GM19238 (cell line): ENCODE data around the gene PPDPF.
A peak's percentile ranks its signal among the peaks of the same experiment; 100 is the strongest.

ENCODE experiments used
- DNase-seq: peaks from one replicate; pipeline ENCODE4 v3.0.0; 2011; ENCODE audit warnings: low spot score; ENCODE audit not compliant: insufficient read length

Gene PPDPF

DNA sequence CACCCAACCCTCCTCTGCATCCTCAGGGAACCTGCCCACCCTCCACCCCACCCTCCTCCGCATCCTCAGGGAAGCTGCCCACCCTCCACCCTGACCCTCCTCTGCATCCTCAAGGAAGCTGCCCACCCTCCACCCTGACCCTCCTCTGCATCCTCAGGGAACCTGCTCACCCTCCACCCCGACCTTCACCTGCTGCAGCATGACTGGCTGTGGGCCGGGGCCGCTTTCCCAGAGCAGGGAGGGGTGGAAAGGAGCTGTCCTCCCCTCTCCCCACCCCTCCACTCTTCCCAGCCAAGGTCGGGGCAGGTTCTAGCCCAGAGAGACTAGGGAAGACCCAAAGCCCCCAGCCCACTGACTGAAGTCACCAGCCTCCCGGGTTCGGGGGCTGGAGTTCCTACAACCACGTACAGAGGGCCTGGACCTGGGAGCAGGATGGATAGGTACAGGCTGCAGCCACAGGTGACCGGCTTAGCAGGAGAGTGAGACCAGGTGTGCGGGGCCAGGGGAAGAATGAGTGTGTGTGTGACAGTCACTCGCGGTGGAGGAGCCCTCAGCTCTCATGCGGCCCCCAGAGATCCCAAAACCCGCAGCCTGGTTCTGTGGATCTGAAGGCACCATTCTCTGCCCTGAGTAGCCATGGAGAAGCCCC lies 33.3 kb upstream of the PPDPF start:
- no peak for DNase-seq

DNA sequence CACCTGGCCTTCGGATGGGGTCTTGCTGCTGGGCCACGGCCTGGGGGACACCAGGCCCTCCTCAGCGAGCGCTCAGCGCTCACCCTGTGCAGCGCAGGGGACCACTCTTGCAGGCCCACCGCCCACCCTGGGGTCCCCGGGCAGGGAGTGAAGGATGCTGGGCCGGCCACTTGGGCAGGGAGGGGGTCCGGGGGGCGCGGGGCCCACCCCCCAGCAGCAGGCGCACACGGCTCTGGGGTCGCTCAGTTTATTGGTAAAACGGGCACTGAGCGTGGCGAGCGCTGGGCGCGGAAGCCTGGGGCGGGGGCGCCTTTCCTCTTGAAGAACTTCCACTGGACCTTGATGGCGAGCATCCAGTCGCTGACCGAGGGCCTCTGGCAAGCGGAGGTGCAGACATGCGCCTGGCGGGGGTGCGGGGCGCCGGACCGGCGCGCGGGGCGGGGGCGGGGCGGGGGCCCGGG lies 32.8 kb upstream of the PPDPF start:
- no peak for DNase-seq

DNA sequence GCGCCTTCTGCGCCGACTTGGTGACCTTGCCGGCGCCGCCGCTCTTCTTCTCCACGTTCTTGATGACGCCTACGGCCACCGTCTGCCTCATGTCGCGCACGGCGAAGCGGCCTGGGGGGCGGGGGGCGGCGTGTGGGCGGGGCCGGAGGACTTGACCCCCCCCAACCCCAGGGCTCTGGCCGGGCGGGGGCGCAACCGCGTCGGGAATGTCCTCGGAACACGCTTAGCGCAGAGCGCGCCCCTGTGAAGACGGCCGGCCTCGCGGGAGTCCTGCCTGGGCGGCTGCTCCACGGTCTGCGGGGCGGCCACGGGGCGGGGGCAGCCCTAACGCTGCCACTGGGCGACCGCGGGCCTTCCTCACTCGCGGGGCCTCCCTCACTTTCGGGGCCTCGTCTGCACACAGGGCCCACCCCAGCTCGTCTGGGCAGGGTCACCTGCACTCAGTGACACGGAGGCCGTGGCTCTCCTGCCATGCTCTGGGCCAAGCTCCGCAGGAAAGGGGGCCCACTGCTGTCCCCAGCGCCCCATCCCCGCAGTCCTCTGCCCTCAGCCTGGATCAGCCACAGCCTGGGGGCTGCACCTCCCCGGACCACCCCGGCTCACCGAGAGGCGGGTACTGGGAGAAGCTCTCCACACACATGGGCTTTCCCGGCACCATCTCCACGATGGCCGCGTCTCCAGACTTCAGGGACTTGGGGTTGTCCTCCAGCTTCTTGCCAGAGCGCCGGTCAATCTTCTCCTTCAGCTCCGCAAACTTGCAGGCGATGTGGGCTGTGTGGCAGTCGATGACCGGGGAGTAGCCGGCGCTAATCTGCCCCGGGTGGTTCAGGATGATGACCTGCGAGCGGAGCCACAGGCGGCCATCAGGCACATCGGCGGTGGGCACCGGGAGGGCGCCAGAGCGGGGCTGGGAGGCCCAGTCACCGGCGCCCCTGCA lies 32.0 kb upstream of the PPDPF start:
- no peak for DNase-seq

DNA sequence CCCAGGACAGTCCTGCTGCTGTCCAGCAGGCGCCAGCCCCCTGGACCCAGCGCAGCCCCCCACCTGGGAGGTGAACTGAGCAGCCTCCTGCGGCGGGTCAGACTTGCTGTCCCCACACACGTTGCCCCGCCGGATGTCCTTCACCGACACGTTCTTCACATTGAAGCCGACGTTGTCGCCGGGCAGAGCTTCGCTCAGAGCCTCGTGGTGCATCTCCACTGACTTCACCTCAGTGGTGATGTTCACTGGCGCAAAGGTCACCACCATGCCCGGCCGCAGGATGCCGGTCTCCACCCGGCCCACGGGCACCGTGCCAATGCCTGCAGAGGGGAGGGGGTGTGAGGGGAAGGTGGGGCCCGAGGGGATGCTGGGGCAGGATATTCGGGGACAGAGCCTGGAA lies 30.1 kb upstream of the PPDPF start:
- no peak for DNase-seq

DNA sequence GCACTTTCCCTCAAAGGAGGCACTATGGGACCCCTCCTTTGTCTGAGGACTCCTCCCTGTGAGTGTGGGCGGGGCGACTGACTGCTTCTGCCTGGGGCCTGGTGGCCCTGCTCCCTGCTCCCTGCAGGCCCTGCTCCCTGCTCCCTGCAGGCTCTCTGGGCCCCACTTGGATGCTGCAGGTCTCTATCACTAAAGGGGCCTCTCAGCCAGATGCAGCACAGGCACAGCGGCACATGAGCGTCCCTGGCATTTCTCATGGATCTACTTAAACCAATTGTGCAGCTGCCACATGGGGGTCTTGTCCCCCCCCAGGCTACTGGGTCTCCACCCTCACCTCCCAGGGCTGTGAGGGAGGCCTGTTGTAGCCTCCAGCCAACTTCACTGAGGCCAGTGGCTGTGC lies 29.5 kb upstream of the PPDPF start:
- DNase-seq = no peak

DNA sequence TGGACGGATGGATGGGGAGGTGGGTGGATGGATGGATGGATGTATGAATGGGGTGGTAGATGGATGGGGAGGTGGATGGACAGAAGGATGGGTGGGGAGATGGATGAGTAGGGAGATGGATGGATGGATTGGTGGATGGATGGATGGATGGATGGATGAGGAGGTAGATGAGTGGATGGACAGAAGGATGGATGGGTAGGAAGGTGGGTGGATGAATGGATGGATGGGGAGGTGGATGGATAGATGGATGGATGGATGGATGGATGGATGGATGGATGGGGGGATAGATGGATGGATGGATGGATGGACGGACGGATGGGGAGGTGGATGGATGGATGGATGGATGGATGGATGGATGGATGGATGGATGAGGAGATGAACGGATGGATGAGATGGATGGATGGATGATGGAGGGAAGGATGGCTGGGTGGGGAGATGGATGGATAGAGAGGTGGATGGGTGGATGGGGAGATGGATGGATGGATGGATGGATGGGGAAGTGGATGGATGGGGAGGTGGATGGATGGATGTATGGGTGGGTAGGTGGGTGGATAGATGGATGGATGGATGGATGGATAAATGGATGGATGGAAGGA lies 28.8 kb upstream of the PPDPF start:
- no peak for DNase-seq

DNA sequence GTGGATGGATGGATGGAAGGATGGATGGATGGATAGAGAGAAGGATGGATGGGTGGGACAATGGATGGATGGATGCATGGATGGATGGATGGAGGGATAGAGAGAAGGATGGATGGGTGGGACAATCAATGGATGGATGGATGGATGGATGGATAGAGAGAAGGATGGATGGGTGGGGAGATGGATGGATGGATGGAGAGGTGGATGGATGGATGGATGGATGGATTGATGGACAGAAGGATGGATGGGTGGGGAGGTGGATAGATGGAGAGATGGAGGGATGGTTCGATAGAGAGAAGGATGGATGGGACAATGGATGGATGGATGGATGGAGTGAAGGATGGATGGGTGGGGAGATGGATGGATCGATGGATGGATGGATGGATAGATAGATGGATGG lies 28.0 kb upstream of the PPDPF start:
- DNase-seq = no peak

DNA sequence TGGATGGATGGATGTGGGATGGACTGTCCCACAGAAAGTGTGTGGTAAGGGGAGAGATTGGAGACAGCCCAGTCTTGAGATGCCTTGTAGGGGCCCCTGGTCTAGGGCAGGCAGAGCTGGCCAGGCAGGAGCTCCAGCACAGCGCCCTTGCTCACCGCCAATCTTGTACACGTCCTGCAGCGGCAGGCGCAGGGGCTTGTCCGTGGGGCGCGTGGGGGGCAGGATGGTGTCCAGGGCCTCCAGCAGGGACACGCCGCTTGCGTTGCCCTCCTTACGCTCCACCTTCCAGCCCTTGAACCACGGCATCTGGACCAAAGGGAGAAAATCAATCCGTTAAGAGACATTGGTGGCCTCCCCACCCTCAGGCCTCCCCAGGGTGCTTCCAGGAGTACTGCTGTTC lies 27.6 kb upstream of the PPDPF start:
- no peak for DNase-seq

DNA sequence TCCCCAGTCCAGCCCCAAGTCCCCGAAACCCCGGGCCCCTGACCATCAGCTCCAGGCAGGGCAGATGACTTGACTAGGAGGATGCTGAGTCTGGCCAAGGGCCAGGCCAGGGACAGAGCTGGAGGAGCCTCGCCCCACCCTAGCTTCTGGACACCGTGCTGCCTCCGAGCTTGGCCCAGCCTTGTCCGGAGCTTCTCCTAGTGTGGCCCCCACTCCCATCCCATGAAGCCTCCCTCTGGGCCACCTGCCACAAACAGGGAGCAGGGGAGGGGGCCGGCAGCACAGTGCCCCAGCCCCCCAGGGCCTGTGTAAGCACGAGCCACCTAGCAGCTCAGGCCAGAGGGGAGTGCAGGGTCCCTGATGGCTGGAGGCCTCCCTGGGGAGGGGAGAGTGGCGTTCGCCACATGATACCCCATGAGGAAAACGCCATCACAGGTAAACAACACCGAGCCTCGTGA lies 27.0 kb upstream of the PPDPF start:
- DNase-seq = no peak

DNA sequence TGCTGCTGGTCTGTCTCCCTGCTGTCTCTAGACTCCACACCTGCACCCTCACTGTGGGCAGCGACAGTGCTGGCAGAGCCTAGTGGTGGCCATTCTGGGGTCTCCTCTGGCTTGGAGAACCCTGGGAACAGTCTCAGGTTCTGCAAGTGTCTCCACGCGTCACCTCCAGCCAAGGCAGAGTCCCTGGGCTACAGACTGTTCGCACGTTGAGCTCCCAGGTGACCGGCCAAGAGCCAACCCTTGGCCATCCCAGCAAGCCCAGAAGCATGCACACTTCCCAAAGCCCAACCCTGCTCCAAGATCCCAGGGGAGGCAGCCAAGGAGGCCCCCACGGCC lies 26.5 kb upstream of the PPDPF start:
- no peak for DNase-seq

DNA sequence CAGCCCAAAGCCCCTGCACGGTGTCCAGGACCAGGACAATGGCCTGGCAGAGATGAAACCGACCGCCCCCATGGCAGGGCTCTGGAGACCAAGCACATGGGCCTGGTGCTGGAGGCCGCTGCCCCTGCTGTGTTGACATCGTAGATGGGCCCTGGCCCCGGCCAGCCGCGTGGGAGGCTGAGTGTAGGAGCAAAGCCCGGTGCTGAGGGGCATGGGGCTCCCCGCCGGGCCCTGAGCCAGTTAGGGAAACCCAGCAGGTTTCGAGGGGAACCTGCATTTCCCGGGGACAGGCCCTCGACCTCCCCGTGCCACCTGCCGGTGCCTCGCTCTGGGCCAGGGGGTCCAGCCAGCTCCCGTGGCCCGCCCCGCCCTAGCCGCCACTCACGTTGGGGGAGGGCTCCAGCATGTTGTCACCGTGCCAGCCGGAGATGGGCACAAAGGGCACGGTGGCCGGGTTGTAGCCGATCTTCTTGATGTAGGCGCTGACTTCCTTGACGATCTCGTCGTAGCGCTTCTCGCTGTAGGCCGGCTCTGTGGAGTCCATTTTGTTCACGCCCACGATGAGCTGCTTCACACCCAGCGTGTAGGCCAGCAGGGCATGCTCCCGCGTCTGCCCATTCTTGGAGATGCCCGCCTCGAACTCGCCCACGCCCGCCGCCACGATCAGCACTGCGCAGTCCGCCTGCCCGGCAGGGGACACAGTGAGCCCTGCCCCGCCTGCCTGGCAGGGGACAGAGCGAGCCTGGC lies 26.0 kb upstream of the PPDPF start:
- DNase-seq = no peak

DNA sequence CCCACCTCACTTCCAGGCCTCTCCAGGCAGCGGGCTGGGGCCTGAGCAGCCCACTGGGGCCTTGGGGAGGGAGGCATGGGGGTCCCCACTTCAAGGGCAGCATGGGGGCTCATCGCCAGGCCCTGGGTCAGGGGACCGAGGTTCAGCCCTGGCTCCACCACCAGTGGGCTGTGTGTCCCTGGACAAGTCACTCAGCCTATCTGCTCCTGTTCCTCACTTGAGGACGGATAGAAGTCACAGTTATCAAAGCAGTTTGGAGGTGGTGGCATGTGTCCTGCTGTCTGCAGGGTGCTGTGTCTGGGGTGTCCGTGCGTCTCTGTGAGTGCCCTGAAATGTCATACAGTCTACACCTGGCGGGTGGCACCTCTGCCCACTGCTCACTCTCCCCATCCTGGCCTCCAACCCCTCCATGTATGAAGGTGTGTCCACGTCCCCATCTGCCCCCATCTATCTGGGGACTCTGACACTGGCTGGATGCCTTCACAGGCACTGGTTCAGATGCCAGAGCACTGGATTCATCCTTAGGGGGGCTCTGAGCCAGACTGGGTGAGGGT lies 25.3 kb upstream of the PPDPF start:
- no peak for DNase-seq

DNA sequence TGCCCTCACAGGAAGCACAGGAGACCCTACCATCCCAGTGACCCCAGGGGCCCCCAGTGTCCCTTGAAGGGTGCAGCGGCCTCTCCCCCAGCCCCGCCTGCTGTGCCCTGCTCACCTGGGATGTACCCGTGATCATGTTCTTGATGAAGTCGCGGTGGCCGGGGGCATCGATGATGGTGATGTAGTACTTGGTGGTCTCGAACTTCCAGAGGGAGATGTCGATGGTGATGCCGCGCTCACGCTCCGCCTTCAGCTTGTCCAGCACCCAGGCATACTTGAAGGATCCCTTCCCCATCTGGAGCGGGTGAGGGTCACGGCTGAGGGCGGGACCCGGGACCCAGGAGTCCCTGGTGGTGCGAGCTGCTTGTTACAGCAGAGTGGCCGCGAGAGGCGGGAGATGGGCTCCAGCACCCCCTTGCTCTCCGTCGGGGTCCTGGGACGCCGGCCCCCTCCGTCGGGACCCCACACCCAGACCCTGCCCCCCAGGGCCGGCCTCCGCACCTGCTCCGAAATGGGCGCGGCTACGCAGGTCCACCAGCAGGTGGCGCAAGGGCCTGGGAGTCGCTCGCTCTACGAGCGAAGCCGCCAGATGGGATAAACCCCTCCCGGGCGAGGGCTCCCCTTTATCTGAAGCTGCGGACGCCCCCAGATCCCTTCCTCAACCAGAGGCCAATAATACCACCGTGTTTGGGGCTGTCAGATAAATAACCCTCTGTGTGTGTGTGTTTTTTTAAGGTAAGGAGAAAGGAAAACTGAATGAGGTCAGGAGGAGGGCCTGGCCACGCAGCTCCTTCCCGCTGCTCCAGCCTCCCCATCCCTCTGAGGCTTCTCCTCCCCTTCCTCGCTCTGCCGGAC lies 24.6 kb upstream of the PPDPF start:
- peak; percentile 88 for DNase-seq

DNA sequence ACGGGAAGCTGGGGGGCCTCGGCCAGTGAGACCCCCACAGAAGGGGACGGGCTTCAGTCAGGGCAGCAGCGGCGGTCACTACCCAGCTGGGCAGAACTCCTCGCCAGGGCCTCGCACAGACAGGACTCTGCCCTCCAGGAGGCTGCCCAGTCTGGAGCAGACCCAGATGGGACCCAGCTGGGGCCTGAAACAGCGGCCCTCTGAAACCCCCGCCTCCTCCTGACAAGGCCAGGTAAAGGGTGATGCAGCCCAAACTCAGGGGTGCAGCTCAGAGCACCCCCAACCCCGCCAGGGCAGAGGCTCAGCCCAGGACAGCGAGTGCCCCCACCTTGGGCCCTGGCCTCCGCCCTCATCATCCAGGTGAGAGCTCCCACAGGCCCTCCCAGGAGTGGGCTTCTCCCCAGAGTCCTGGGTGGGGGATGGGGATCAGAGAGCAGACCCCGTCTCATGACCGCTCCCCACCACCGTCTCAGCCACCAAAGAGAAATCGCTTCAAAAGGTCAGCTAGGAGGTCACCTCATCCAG lies 23.9 kb upstream of the PPDPF start:
- DNase-seq = no peak

DNA sequence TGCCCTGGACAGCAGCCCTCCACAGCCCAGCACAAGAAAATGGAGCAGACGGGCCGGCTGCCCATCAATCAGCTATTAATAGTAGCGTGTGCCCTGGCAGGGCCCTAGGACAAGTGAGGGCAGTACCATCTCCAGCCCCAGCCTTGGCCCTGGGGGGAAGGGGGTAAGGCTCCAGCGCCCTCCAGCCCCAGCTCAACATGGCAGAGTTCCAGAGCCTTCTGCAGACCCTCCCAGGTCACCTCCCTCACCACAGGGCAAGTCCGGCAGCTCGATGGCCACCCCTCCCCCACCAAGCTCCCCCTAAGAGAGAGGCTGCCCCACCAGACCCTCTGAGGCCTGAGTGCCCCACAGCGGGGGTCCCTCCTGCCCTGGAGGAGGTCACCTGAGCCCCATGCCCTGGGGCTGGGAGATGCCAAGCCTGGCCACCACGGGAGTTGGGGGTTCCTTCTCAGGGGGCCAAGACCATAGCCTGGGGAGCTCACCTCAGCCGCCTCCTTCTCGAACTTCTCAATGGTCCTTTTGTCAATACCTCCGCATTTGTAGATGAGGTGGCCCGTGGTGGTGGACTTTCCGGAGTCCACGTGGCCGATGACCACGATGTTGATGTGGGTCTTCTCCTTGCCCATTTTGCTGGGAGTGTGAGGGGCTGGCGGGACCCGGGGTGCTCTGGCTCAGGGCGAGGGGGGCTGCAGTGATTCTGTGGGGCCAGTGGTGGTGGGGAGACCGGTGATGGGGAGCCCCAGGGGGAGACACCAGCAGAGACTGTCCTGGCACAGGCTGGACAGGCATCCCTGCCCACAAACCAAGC lies 23.2 kb upstream of the PPDPF start:
- DNase-seq = no peak

DNA sequence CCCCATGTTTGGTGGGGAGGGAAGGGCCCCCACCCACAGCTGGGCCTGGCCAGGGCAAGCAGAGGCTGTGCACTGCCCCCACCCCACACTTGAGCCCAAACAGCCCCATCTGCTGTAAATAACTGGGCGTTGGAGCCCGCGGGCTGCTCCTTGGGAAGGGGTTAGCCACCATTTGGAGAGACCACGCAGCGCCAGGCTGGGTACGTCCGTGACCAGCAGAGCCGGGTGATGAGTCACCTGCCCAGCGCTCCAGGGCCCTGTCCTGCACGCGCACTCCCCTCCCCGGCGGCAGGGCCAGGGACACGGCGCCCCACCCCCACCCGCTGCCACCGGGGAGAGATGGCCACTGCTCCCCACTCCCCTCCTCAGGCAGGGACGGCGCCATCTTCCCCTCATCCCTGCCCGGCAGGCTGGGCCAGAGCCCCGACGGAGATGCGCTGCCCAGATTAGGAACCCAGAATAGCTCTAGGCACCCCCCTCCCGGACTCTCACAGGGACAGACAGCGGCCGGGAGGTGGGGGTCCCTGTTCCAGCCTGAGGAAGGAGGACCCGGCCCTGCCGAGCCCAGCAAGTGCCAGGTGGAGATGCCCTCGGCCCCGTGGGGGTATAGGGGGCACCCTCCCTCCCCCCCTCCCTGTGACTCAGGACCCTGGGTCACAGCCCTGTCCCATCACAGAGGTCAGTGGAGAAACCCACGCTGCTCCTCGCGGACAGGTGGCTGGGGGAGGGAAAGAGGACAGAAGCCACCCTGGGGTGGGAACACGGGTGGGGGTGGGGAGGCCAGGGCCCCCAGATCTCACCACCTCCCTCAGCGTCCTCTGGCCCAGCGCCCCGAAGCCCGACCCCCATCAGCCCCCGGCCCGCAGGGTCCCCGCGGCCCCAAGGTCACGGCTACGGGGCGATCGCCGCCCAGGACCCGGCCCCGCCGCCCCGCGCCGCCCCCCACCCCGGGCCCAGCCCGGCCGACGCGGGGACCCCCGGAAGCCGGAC lies 22.3 kb upstream of the PPDPF start:
- DNase-seq = no peak

DNA sequence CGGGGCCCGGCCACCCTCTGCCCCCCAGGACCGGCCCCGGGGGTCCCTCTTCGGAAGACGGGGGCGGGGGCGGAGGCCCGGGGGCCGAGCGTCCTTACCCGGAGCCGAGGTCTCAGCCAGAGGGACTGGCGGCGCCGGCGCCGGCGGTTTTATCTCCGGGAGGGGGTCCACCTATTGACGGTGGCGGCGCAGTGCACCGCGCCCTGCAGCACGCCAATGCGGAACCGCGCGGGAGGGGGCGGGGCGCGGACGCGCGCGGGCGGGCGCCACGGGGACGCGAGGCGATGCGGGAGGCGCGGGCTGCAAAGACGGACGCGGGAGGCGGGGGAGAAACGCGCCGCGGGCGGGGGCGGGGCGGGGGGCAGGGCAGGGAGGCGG lies 21.6 kb upstream of the PPDPF start, which contains the start of gene EEF1A2:
EEF1A2 (minus strand) TSS at position 124 of the 378 bp plus-strand sequence. CDS start 1,320 bp downstream, outside the sequence.
- DNase-seq = peak; percentile 39

DNA sequence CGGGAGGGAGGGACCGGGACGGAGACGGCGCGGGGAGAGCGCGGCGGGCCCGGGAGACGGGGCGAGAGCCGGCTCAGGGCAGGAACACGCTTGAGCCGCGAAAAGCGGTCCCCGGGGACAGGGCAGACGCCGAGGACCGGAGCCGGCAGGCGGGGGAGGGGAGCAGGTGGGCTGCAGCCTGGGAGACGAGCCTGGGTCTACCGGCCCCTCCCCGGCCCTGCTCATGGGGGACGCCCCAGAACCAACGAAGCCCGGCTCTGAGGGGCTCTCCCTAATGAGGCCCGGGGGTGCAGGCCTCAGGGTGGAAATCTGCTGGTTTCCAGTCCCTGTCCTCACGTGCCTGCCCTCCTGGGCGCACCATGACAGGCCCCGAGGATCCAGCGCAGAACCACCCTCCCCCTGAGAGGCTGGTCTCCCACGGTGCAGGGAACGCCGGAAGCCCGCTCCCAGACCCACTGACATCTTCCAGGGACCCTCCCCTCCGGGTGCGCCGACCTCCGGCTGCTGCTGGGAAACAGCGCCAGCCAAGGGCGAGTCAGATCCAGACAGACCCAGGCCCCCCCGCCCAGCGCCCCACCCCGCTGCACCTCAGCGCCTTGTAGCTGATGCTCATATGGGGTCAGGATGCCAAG lies 21.1 kb upstream of the PPDPF start:
- DNase-seq = no peak
